HEK293 (cell line): Measurements from ENCODE around the gene FMO1.

Experiments used
- CTCF ChIA-PET: fragments of 350-600 bp; formaldehyde crosslinking; extraction: SDS; loops from one replicate; lab custom pipeline; 2021; ENCODE audit warnings: antibody characterized with exemption; lab: Yijun Ruan, JAX
- POLR2A ChIA-PET: fragments of 300-600 bp; formaldehyde crosslinking; extraction: SDS; loops from one replicate; lab custom pipeline; 2020; ENCODE audit warnings: antibody characterized with exemption, inconsistent platforms; lab: Yijun Ruan, JAX
- H3K27ac ChIP-seq: fragments of 200-500 bp; sonication (Bioruptor generic); 2 replicates; pipeline ENCODE4 v1.5.1; 2014; ENCODE audit warnings: low read depth, low read length, control low read depth, inconsistent platforms; ENCODE audit errors: extremely low read depth
- H3K36me3 ChIP-seq, 2 experiments: fragments of 200-500 bp in 1 of 2; sonication (Bioruptor generic) in 1 of 2; 1 replicate in 1 of 2; 2 replicates in 1 of 2; pipeline ENCODE4 v1.5.1; 2014 to 2017; ENCODE audit warnings: inconsistent platforms in 2 of 2, low read length in 2 of 2; ENCODE audit not compliant: control insufficient read depth in 2 of 2, insufficient read depth in 1 of 2
- H3K4me1 ChIP-seq: fragments of 200-500 bp; sonication (Bioruptor generic); 2 replicates; pipeline ENCODE4 v1.5.1; 2014; ENCODE audit warnings: mild to moderate bottlenecking, low read length, inconsistent platforms; ENCODE audit not compliant: control insufficient read depth, insufficient read depth
- H3K4me3 ChIP-seq: 2 replicates; pipeline ENCODE4 v1.5.1; 2011; ENCODE audit warnings: low read depth, mild to moderate bottlenecking, control low read depth, low read length, moderate library complexity
- H3K9me3 ChIP-seq: fragments of 200-500 bp; sonication (Bioruptor generic); 2 replicates; pipeline ENCODE4 v1.5.1; 2014; ENCODE audit warnings: low read depth, low read length, inconsistent platforms; ENCODE audit not compliant: control insufficient read depth, insufficient read depth
- EGR2 ChIP-seq: fragments of 450-650 bp; formaldehyde crosslinking; IDR thresholded peaks from 2 replicates; pipeline ENCODE4 v1.5.1; 2016; ENCODE audit warnings: low read depth, missing biosample characterization, missing genetic modification characterization
- GFI1B ChIP-seq: fragments of 450-650 bp; formaldehyde crosslinking; IDR thresholded peaks from 2 replicates; pipeline ENCODE4 v1.5.1; 2016; ENCODE audit warnings: missing biosample characterization, missing genetic modification characterization
- GLIS2 ChIP-seq: fragments of 450-650 bp; formaldehyde crosslinking; IDR thresholded peaks from 2 replicates; pipeline ENCODE4 v1.5.1; 2016; ENCODE audit warnings: missing biosample characterization, missing genetic modification characterization
- KLF10 ChIP-seq: fragments of 450-650 bp; IDR thresholded peaks from 2 replicates; pipeline ENCODE4 v1.5.1; 2018; ENCODE audit warnings: missing biosample characterization, mild to moderate bottlenecking, missing genetic modification characterization
- MYNN ChIP-seq: fragments of 450-650 bp; formaldehyde crosslinking; IDR thresholded peaks from 2 replicates; pipeline ENCODE4 v1.5.1; 2016; ENCODE audit warnings: missing biosample characterization, missing genetic modification characterization, borderline replicate concordance
- SP3 ChIP-seq: fragments of 450-650 bp; formaldehyde crosslinking; IDR thresholded peaks from 2 replicates; pipeline ENCODE4 v1.5.1; 2016; ENCODE audit warnings: missing biosample characterization, missing genetic modification characterization
- YY2 ChIP-seq: fragments of 450-650 bp; formaldehyde crosslinking; IDR thresholded peaks from 2 replicates; pipeline ENCODE4 v1.5.1; 2016; ENCODE audit warnings: missing biosample characterization, missing genetic modification characterization
- ZFHX2 ChIP-seq: fragments of 450-650 bp; formaldehyde crosslinking; conservative IDR thresholded peaks from 2 replicates; pipeline ENCODE4 v1.5.1; 2016; ENCODE audit warnings: missing biosample characterization, missing genetic modification characterization
- ZFP3 ChIP-seq: fragments of 450-650 bp; formaldehyde crosslinking; IDR thresholded peaks from 2 replicates; pipeline ENCODE4 v1.5.1; 2016; ENCODE audit warnings: low read depth, missing biosample characterization, missing genetic modification characterization
- ZNF10 ChIP-seq: fragments of 450-650 bp; formaldehyde crosslinking; IDR thresholded peaks from 2 replicates; pipeline ENCODE4 v1.5.1; 2017; ENCODE audit warnings: missing biosample characterization, missing genetic modification characterization
- ZNF23 ChIP-seq: fragments of 450-650 bp; formaldehyde crosslinking; IDR thresholded peaks from 2 replicates; pipeline ENCODE4 v1.5.1; 2016; ENCODE audit warnings: missing biosample characterization, missing genetic modification characterization, borderline replicate concordance
- ZNF239 ChIP-seq: fragments of 450-650 bp; formaldehyde crosslinking; IDR thresholded peaks from 2 replicates; pipeline ENCODE4 v1.5.1; 2016; ENCODE audit warnings: missing biosample characterization, missing genetic modification characterization
- ZNF335 ChIP-seq: fragments of 450-650 bp; formaldehyde crosslinking; conservative IDR thresholded peaks from 2 replicates; pipeline ENCODE4 v1.5.1; 2016; ENCODE audit warnings: missing biosample characterization, missing genetic modification characterization
- ZNF391 ChIP-seq: fragments of 450-650 bp; formaldehyde crosslinking; IDR thresholded peaks from 2 replicates; pipeline ENCODE4 v1.5.1; 2016; ENCODE audit warnings: low read depth, missing biosample characterization, missing genetic modification characterization, borderline replicate concordance
- ZNF521 ChIP-seq: fragments of 450-650 bp; formaldehyde crosslinking; IDR thresholded peaks from 2 replicates; pipeline ENCODE4 v1.5.1; 2017; ENCODE audit warnings: missing biosample characterization, mild to moderate bottlenecking, missing genetic modification characterization
- ZNF555 ChIP-seq: fragments of 450-650 bp; formaldehyde crosslinking; conservative IDR thresholded peaks from 2 replicates; pipeline ENCODE4 v1.5.1; 2017; ENCODE audit warnings: missing biosample characterization, mild to moderate bottlenecking, missing genetic modification characterization, inconsistent platforms
- ZNF610 ChIP-seq: fragments of 450-650 bp; formaldehyde crosslinking; IDR thresholded peaks from 2 replicates; pipeline ENCODE4 v1.5.1; 2016; ENCODE audit warnings: missing biosample characterization, missing genetic modification characterization, borderline replicate concordance
- ZNF623 ChIP-seq: fragments of 450-650 bp; formaldehyde crosslinking; IDR thresholded peaks from 2 replicates; pipeline ENCODE4 v1.5.1; 2016; ENCODE audit warnings: missing biosample characterization, missing genetic modification characterization
- ZNF677 ChIP-seq: fragments of 450-650 bp; IDR thresholded peaks from 2 replicates; pipeline ENCODE4 v1.5.0; 2018; ENCODE audit warnings: missing biosample characterization, mild to moderate bottlenecking, missing genetic modification characterization, moderate library complexity
- ZNF701 ChIP-seq: fragments of 450-650 bp; formaldehyde crosslinking; IDR thresholded peaks from 2 replicates; pipeline ENCODE4 v1.5.1; 2016; ENCODE audit warnings: missing biosample characterization, missing genetic modification characterization
- ZNF792 ChIP-seq: fragments of 450-650 bp; formaldehyde crosslinking; IDR thresholded peaks from 2 replicates; pipeline ENCODE4 v1.5.1; 2016; ENCODE audit warnings: missing biosample characterization, missing genetic modification characterization
- ZNF843 ChIP-seq: fragments of 450-650 bp; formaldehyde crosslinking; IDR thresholded peaks from 2 replicates; pipeline ENCODE4 v1.5.1; 2016; ENCODE audit warnings: missing biosample characterization, missing genetic modification characterization
- ZSCAN23 ChIP-seq: fragments of 450-650 bp; formaldehyde crosslinking; IDR thresholded peaks from 2 replicates; pipeline ENCODE4 v1.5.1; 2016; ENCODE audit warnings: missing biosample characterization, missing genetic modification characterization
- TF ChIP-seq, protein P1 (sequence below): fragments of 450-650 bp; formaldehyde crosslinking; IDR thresholded peaks from 2 replicates; pipeline ENCODE4 v1.5.1; 2017; ENCODE audit warnings: missing biosample characterization, missing genetic modification characterization
- TF ChIP-seq, protein P2 (sequence below): fragments of 450-650 bp; formaldehyde crosslinking; IDR thresholded peaks from 2 replicates; pipeline ENCODE4 v1.5.1; 2016; ENCODE audit warnings: missing biosample characterization, missing genetic modification characterization
- TF ChIP-seq, protein P3 (sequence below): fragments of 450-650 bp; formaldehyde crosslinking; IDR thresholded peaks from 2 replicates; pipeline ENCODE4 v1.5.1; 2016; ENCODE audit warnings: missing biosample characterization, missing genetic modification characterization
- TF ChIP-seq, protein P4 (sequence below): fragments of 450-650 bp; formaldehyde crosslinking; IDR thresholded peaks from 2 replicates; pipeline ENCODE4 v1.5.1; 2017; ENCODE audit warnings: missing biosample characterization, missing genetic modification characterization
- TF ChIP-seq, protein P5 (sequence below): fragments of 450-650 bp; IDR thresholded peaks from 2 replicates; pipeline ENCODE4 v1.5.1; 2018; ENCODE audit warnings: missing biosample characterization, missing genetic modification characterization
- TF ChIP-seq, protein P6 (sequence below): fragments of 450-650 bp; formaldehyde crosslinking; optimal IDR thresholded peaks from 2 replicates; pipeline ENCODE3; 2016; ENCODE audit warnings: missing biosample characterization, mild to moderate bottlenecking, missing genetic modification characterization

FMO1 gene

DNA sequence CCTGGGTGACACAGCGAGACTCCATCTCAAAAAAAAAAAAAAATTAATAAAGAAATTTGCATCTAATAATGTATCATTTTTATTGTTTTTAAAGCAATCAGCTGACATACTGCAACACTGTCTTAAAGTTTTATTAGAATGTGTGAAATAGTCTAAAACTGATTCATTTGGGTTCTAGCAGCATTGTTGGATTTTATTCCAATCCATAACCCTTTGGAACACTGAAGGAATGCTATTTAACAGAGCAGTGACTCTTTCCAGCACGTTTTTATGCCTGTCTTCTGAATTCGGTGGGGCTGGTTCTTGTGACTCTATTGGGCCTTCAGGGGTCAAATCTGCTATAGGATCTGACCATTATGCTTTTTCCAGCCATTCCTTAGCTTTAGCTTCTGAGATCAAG is 47.5 kb downstream of the FMO1 start:
- TF ChIP-seq ZNF10 (no peak), ZNF610 (tag by site-specific recombination) (no peak), ZNF623 (no peak), MYNN (tag by site-specific recombination) (no peak), ZSCAN23 (tag by site-specific recombination) (no peak), ZNF677 (tag by site-specific recombination) (no peak), ZNF792 (tag by site-specific recombination) (no peak), ZNF239 (tag by site-specific recombination) (no peak), ZNF23 (no peak), ZNF335 (tag by site-specific recombination) (no peak), KLF10 (tag by site-specific recombination) (no peak), YY2 (tag by site-specific recombination) (no peak), ZNF391 (tag by site-specific recombination) (no peak), GFI1B (no peak), ZNF521 (no peak)
- TF ChIP-seq, protein P1, sequence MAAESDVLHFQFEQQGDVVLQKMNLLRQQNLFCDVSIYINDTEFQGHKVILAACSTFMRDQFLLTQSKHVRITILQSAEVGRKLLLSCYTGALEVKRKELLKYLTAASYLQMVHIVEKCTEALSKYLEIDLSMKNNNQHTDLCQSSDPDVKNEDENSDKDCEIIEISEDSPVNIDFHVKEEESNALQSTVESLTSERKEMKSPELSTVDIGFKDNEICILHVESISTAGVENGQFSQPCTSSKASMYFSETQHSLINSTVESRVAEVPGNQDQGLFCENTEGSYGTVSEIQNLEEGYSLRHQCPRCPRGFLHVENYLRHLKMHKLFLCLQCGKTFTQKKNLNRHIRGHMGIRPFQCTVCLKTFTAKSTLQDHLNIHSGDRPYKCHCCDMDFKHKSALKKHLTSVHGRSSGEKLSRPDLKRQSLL = no peak
- TF ChIP-seq, protein P2, sequence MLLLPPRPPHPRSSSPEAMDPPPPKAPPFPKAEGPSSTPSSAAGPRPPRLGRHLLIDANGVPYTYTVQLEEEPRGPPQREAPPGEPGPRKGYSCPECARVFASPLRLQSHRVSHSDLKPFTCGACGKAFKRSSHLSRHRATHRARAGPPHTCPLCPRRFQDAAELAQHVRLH (tag by site-specific recombination) = no peak
- H3K36me3 ChIP-seq = no peaks in the 10 kb centered on the region
- ChIA-PET POLR2A (no interaction called here), CTCF (interaction anchor here (0.7 to 1.6 kb wide), 2 partner anchors 8 to 44 kb away, joined by 3 to 4 read pairs; no protein-coding TSS in a partner anchor)
- no peak overlapping the region for H3K4me3 ChIP-seq
- H3K27ac ChIP-seq = no peak overlapping the region
- no peaks in the 10 kb centered on the region for H3K9me3 ChIP-seq
- no peaks in the 10 kb centered on the region for H3K4me1 ChIP-seq

DNA sequence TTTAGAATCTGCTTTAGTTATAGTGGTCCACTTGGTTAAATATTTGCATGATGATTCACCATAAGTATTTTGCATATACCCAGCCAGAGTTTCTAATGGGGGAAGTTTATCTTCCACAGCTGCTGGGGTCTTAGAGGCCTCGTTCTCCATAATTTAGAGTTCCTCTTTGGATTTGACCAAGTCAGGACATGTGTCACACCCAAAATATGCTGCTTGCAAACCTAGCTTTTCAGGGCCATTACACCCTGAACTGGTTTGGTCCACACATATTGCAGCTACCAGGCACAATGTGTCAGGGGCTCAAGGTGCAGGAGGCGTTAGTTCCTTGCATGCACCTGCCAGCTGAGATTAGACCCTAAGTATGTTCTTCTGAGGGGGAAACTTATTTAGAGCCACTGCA is 48.6 kb downstream of the FMO1 start:
- ChIA-PET CTCF (interaction anchor here (0.7 to 2.1 kb wide), 2 partner anchors 17 to 56 kb away, joined by 5 to 10 read pairs; no protein-coding TSS in a partner anchor), POLR2A (no interaction called here)
- H3K9me3 ChIP-seq = no peaks in the 10 kb centered on the region
- H3K36me3 ChIP-seq = no peaks in the 10 kb centered on the region
- no peaks in the 10 kb centered on the region for H3K4me1 ChIP-seq
- H3K27ac ChIP-seq = no peak overlapping the region
- H3K4me3 ChIP-seq = no peak overlapping the region
- no peak for TF ChIP-seq ZNF701
- no peak for TF ChIP-seq ZNF843 (tag by site-specific recombination)
- no peak for TF ChIP-seq ZNF10
- no peak for TF ChIP-seq ZFP3 (tag by site-specific recombination)
- TF ChIP-seq, protein P3, sequence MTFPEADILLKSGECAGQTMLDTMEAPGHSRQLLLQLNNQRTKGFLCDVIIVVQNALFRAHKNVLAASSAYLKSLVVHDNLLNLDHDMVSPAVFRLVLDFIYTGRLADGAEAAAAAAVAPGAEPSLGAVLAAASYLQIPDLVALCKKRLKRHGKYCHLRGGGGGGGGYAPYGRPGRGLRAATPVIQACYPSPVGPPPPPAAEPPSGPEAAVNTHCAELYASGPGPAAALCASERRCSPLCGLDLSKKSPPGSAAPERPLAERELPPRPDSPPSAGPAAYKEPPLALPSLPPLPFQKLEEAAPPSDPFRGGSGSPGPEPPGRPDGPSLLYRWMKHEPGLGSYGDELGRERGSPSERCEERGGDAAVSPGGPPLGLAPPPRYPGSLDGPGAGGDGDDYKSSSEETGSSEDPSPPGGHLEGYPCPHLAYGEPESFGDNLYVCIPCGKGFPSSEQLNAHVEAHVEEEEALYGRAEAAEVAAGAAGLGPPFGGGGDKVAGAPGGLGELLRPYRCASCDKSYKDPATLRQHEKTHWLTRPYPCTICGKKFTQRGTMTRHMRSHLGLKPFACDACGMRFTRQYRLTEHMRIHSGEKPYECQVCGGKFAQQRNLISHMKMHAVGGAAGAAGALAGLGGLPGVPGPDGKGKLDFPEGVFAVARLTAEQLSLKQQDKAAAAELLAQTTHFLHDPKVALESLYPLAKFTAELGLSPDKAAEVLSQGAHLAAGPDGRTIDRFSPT (tag by site-specific recombination) = no peak
- no peak for TF ChIP-seq GLIS2 (tag by site-specific recombination)
- TF ChIP-seq EGR2 (tag by site-specific recombination) = no peak
- no peak for TF ChIP-seq SP3
- TF ChIP-seq, protein P4, sequence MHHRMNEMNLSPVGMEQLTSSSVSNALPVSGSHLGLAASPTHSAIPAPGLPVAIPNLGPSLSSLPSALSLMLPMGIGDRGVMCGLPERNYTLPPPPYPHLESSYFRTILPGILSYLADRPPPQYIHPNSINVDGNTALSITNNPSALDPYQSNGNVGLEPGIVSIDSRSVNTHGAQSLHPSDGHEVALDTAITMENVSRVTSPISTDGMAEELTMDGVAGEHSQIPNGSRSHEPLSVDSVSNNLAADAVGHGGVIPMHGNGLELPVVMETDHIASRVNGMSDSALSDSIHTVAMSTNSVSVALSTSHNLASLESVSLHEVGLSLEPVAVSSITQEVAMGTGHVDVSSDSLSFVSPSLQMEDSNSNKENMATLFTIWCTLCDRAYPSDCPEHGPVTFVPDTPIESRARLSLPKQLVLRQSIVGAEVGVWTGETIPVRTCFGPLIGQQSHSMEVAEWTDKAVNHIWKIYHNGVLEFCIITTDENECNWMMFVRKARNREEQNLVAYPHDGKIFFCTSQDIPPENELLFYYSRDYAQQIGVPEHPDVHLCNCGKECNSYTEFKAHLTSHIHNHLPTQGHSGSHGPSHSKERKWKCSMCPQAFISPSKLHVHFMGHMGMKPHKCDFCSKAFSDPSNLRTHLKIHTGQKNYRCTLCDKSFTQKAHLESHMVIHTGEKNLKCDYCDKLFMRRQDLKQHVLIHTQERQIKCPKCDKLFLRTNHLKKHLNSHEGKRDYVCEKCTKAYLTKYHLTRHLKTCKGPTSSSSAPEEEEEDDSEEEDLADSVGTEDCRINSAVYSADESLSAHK (tag by site-specific recombination) = no peak
- TF ChIP-seq, protein P5, sequence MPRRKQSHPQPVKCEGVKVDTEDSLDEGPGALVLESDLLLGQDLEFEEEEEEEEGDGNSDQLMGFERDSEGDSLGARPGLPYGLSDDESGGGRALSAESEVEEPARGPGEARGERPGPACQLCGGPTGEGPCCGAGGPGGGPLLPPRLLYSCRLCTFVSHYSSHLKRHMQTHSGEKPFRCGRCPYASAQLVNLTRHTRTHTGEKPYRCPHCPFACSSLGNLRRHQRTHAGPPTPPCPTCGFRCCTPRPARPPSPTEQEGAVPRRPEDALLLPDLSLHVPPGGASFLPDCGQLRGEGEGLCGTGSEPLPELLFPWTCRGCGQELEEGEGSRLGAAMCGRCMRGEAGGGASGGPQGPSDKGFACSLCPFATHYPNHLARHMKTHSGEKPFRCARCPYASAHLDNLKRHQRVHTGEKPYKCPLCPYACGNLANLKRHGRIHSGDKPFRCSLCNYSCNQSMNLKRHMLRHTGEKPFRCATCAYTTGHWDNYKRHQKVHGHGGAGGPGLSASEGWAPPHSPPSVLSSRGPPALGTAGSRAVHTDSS (tag by site-specific recombination) = no peak
- no peak for TF ChIP-seq ZNF555 (tag by site-specific recombination)
- no peak for TF ChIP-seq ZFHX2 (tag by site-specific recombination)
- TF ChIP-seq, protein P6, sequence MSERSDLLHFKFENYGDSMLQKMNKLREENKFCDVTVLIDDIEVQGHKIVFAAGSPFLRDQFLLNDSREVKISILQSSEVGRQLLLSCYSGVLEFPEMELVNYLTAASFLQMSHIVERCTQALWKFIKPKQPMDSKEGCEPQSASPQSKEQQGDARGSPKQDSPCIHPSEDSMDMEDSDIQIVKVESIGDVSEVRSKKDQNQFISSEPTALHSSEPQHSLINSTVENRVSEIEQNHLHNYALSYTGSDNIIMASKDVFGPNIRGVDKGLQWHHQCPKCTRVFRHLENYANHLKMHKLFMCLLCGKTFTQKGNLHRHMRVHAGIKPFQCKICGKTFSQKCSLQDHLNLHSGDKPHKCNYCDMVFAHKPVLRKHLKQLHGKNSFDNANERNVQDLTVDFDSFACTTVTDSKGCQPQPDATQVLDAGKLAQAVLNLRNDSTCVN = no peak
